H1 (cell line): ENCODE measurements around the gene DYTN. TPM values are rescaled to one million over a fixed set of nuclear protein-coding genes. Genes with fewer than 3 reads are reported as not detected.
A peak's percentile ranks its signal among the peaks of the same experiment; 100 is the strongest.

ENCODE experiments used
- CTCF ChIA-PET: fragments of 300-600 bp; sonication (Branson Sonifier 250); formaldehyde crosslinking; loops from one replicate; lab custom pipeline; 2021; ENCODE audit not compliant: partially characterized antibody; lab: Charles Lee
- POLR2A ChIA-PET: fragments of 300-600 bp; sonication (Branson Sonifier 250); formaldehyde crosslinking; loops from one replicate; lab custom pipeline; 2021; ENCODE audit warnings: inconsistent platforms; ENCODE audit not compliant: partially characterized antibody; lab: Charles Lee
- DNase-seq, 2 experiments: peaks; one replicate each; pipeline versions ENCODE4 v3.0.0 to v3.0.0-alpha.2; 2010 to 2022; ENCODE audit warnings: low spot score in 2 of 2, low read depth in 1 of 2, mixed read lengths in 1 of 2
- FAIRE-seq: peaks from 2 replicates; lab custom pipeline; 2011; peaks lifted over from hg19 to GRCh38; lab: Jason Lieb, UNC
- H2AFZ ChIP-seq: 2 replicates; pipeline ENCODE4 v1.8.1; 2012; ENCODE audit warnings: low read length, inconsistent platforms
- H2AK5ac ChIP-seq: 2 replicates; pipeline ENCODE4 v1.6.1; 2013; ENCODE audit warnings: low read depth, low read length
- H2BK120ac ChIP-seq: replicated peaks from 2 replicates; pipeline ENCODE3; 2013; ENCODE audit warnings: low read depth, low read length, inconsistent platforms
- H2BK12ac ChIP-seq: 2 replicates; pipeline ENCODE4 v1.6.1; 2013; ENCODE audit warnings: low read depth, low read length
- H2BK15ac ChIP-seq: 2 replicates; pipeline ENCODE4 v1.6.1; 2013; ENCODE audit warnings: low read length
- H2BK20ac ChIP-seq: 2 replicates; pipeline ENCODE4 v1.6.1; 2013; ENCODE audit warnings: low read length
- H2BK5ac ChIP-seq: 2 replicates; pipeline ENCODE4 v1.6.1; 2013; ENCODE audit warnings: low read depth, low read length
- H3K14ac ChIP-seq: 2 replicates; pipeline ENCODE4 v1.6.1; 2013; ENCODE audit warnings: inconsistent platforms; ENCODE audit not compliant: insufficient read length
- H3K18ac ChIP-seq: 2 replicates; pipeline ENCODE4 v1.6.1; 2013; ENCODE audit warnings: low read length; ENCODE audit errors: extremely low read depth
- H3K23ac ChIP-seq: 2 replicates; pipeline ENCODE4 v1.6.1; 2013; ENCODE audit warnings: inconsistent platforms; ENCODE audit not compliant: insufficient read length
- H3K23me2 ChIP-seq: 2 replicates; pipeline ENCODE4 v1.6.1; 2013; ENCODE audit warnings: low read depth, low read length
- H3K27ac ChIP-seq: 2 replicates; pipeline ENCODE4 v1.6.1; 2011; ENCODE audit warnings: low read depth, low read length, inconsistent platforms
- H3K27me3 ChIP-seq, 4 experiments: replicated peaks in 1 of 4; 1 replicate in 1 of 4; 2 replicates in 3 of 4; pipeline versions ENCODE4 v1.6.1 to v1.8.1; 2011 to 2013; ENCODE audit warnings: low read length in 3 of 4, mild to moderate bottlenecking in 3 of 4, inconsistent platforms in 2 of 4, mixed read lengths in 2 of 4, moderate library complexity in 1 of 4; ENCODE audit not compliant: control insufficient read depth in 3 of 4, insufficient read depth in 3 of 4; ENCODE audit errors: extremely low read depth in 1 of 4
- H3K36me3 ChIP-seq, 4 experiments: 2 replicates each; pipeline versions ENCODE4 v1.6.1 to v1.8.1; 2011 to 2013; ENCODE audit warnings: mild to moderate bottlenecking in 4 of 4, low read length in 3 of 4, moderate library complexity in 2 of 4, control low read depth in 1 of 4, inconsistent platforms in 1 of 4; ENCODE audit not compliant: insufficient read depth in 4 of 4, control insufficient read depth in 2 of 4
- H3K4ac ChIP-seq: replicated peaks from 2 replicates; pipeline ENCODE3; 2013; ENCODE audit warnings: low read length, low read depth, mixed read lengths, inconsistent platforms; ENCODE audit not compliant: insufficient read length
- H3K4me1 ChIP-seq, 4 experiments: replicated peaks in 1 of 4; 1 replicate in 1 of 4; 2 replicates in 3 of 4; pipeline versions ENCODE4 v1.6.1 to v1.8.1; 2011 to 2013; ENCODE audit warnings: low read length in 3 of 4, inconsistent platforms in 2 of 4, mixed read lengths in 1 of 4; ENCODE audit not compliant: insufficient read depth in 4 of 4, control insufficient read depth in 3 of 4
- H3K4me2 ChIP-seq, 2 experiments: 2 replicates each; pipeline versions ENCODE4 v1.6.1 to v1.8.1; 2011 to 2013; ENCODE audit warnings: low read depth in 2 of 2, low read length in 2 of 2, control low read depth in 1 of 2, inconsistent platforms in 1 of 2, mild to moderate bottlenecking in 1 of 2; ENCODE audit not compliant: insufficient read depth in 1 of 2
- H3K4me3 ChIP-seq, 4 experiments: fragments of 200-600, 300-600 bp in 1 of 4; sonication (generic), shearing (Covaris generic), sonication (Bioruptor Twin) in 1 of 4; 2 replicates each; pipeline versions ENCODE4 v1.5.1 to v1.8.1; 2011 to 2016; ENCODE audit warnings: low read length in 4 of 4, low read depth in 3 of 4, control low read depth in 2 of 4, inconsistent platforms in 2 of 4, mild to moderate bottlenecking in 2 of 4, mixed read lengths in 1 of 4, moderate library complexity in 1 of 4; ENCODE audit not compliant: insufficient read depth in 2 of 4; ENCODE audit errors: extremely low read depth in 1 of 4
- H3K56ac ChIP-seq: replicated peaks from 2 replicates; pipeline ENCODE3; 2013; ENCODE audit warnings: low read depth, mild to moderate bottlenecking, mixed read lengths, low read length, inconsistent platforms; ENCODE audit not compliant: insufficient read length
- H3K79me1 ChIP-seq: 2 replicates; pipeline ENCODE4 v1.6.1; 2013; ENCODE audit warnings: low read depth, low read length, control low read depth
- H3K79me2 ChIP-seq, 2 experiments: 2 replicates each; pipeline versions ENCODE4 v1.6.1 to v1.8.1; 2012 to 2013; ENCODE audit warnings: low read length in 2 of 2, mild to moderate bottlenecking in 2 of 2, inconsistent platforms in 1 of 2; ENCODE audit not compliant: insufficient read depth in 2 of 2, control insufficient read depth in 1 of 2
- H3K9ac ChIP-seq, 4 experiments: replicated peaks in 1 of 4; 1 replicate in 1 of 4; 2 replicates in 3 of 4; pipeline versions ENCODE4 v1.6.1 to v1.8.1; 2011 to 2013; ENCODE audit warnings: low read depth in 3 of 4, low read length in 3 of 4, control low read depth in 2 of 4, mild to moderate bottlenecking in 2 of 4, moderate library complexity in 2 of 4, inconsistent platforms in 1 of 4; ENCODE audit errors: extremely low read depth in 1 of 4
- H3K9me3 ChIP-seq, 2 experiments: 2 replicates each; pipeline versions ENCODE4 v1.6.1 to v1.8.1; 2012 to 2013; ENCODE audit warnings: mild to moderate bottlenecking in 2 of 2, moderate library complexity in 2 of 2, control low read depth in 1 of 2, inconsistent platforms in 1 of 2, low read depth in 1 of 2, low read length in 1 of 2, mixed read lengths in 1 of 2; ENCODE audit not compliant: insufficient read depth in 2 of 2
- H4K20me1 ChIP-seq, 2 experiments: replicated peaks in 1 of 2; 2 replicates each; pipeline versions ENCODE3 to v1.8.1; 2011 to 2013; ENCODE audit warnings: inconsistent platforms in 2 of 2, low read length in 2 of 2, mild to moderate bottlenecking in 1 of 2; ENCODE audit not compliant: insufficient read depth in 2 of 2, control insufficient read depth in 1 of 2
- H4K5ac ChIP-seq: 2 replicates; pipeline ENCODE4 v1.6.1; 2013; ENCODE audit warnings: low read length, low read depth, mixed read lengths, inconsistent platforms; ENCODE audit not compliant: insufficient read length
- H4K8ac ChIP-seq: 2 replicates; pipeline ENCODE4 v1.8.0; 2013; ENCODE audit warnings: mild to moderate bottlenecking, moderate library complexity, low read length, inconsistent platforms; ENCODE audit not compliant: insufficient read depth; ENCODE audit errors: extremely low read depth
- H4K91ac ChIP-seq: replicated peaks from 2 replicates; pipeline ENCODE3; 2013; ENCODE audit warnings: low read length, mixed read lengths, inconsistent platforms; ENCODE audit not compliant: insufficient read length
- E2F6 ChIP-seq: IDR thresholded peaks from 2 replicates; pipeline ENCODE4 v1.6.1; 2012; ENCODE audit warnings: inconsistent platforms
- MAFK ChIP-seq: IDR thresholded peaks from 2 replicates; pipeline ENCODE4 v1.6.1; 2012; ENCODE audit warnings: low read depth, mild to moderate bottlenecking, improper control_type of control experiment, low read length
- RAD21 ChIP-seq, 2 experiments: IDR thresholded peaks in 1 of 2; conservative IDR thresholded peaks in 1 of 2; 2 replicates each; pipeline ENCODE4 v1.6.1; 2011; ENCODE audit warnings: low read depth in 2 of 2, low read length in 2 of 2, improper control_type of control experiment in 1 of 2, inconsistent platforms in 1 of 2, mild to moderate bottlenecking in 1 of 2, moderate library complexity in 1 of 2
- TEAD4 ChIP-seq: IDR thresholded peaks from 2 replicates; pipeline ENCODE4 v1.6.1; 2012; ENCODE audit warnings: low read depth, low read length, inconsistent platforms, mixed read lengths
- USF2 ChIP-seq: IDR thresholded peaks from 2 replicates; pipeline ENCODE4 v1.6.1; 2011; ENCODE audit warnings: low read length, improper control_type of control experiment
- WGBS, 2 experiments: shearing (Covaris generic) in 1 of 2; methylation state at CpG; one replicate each; pipeline versions ENCODE4 v1.1.6 to v1.1.7; 2013 to 2015; ENCODE audit warnings: low lambda C conversion rate in 2 of 2, mixed read lengths in 2 of 2, inconsistent platforms in 1 of 2, low coverage in 1 of 2, missing lambda C conversion rate in 1 of 2; ENCODE audit not compliant: insufficient replicate concordance in 2 of 2, insufficient coverage in 1 of 2, insufficient read length in 1 of 2; ENCODE audit errors: extremely low coverage in 1 of 2, missing lambda C conversion rate in 1 of 2; 5-methylcytosine and 5-hydroxymethylcytosine counted together
- polyA plus RNA-seq, 7 experiments: library from polyadenylated mRNA; depleted of rRNA in 3 of 7; stranded (reverse) in 5 of 7; unstranded in 2 of 7; fragments of >200 nt in 5 of 7; fragments of 200-250 nt in 2 of 7; gene quantifications; 1 replicate in 5 of 7; 2 replicates in 1 of 7; 4 replicates in 1 of 7; pipeline versions ENCODE4 v1.2.1 to v1.2.3, GENCODE V29; 2011 to 2013; ENCODE audit warnings: missing spikeins in 2 of 7, mixed read lengths in 2 of 7
- total RNA-seq: library from RNA; stranded (reverse); fragmentation: NEBNext Ultra II Directional; extraction: Animal tissue kit (Norgen Biotek cat#: 25700); gene quantifications from 2 replicates; pipeline ENCODE4 v1.2.1, GENCODE V29; 2021

DYTN gene
- total and polyA plus RNA-seq, 2 of the 8 experiments (the other 6 are each of a cell fraction or from before 2014, with no cell fraction given): not detected

- no peak overlapping the region for H3K23ac ChIP-seq
- no peaks in the 10 kb centered on the region for H3K9me3 ChIP-seq
- H3K23me2 ChIP-seq: no peaks in the 10 kb centered on the region; the same call in 1 of the 2 replicates
- no peak overlapping the region for H3K4me3 ChIP-seq
- no peaks in the 10 kb centered on the region for H3K79me1 ChIP-seq
- no peak overlapping the region for H2BK20ac ChIP-seq
- no peak overlapping the region for H3K4me2 ChIP-seq
- H3K27ac ChIP-seq: no peak overlapping the region
- H3K4me1 ChIP-seq: no peaks in the 10 kb centered on the region
- H3K27me3 ChIP-seq: no peaks in the 10 kb centered on the region
- H3K56ac ChIP-seq: no peak overlapping the region
- no peak overlapping the region for H4K91ac ChIP-seq
- no peak overlapping the region for H2BK5ac ChIP-seq
- H2BK12ac ChIP-seq: no peak overlapping the region
- no peak overlapping the region for H4K8ac ChIP-seq
- POLR2A ChIA-PET: no interaction called here
- CTCF ChIA-PET: interaction anchor here (2.4 to 6.6 kb wide), 2 partner anchors 10 to 88 kb away, joined by 9 to 78 read pairs; no protein-coding TSS in a partner anchor
- H2BK120ac ChIP-seq: no peak overlapping the region
- H3K36me3 ChIP-seq: no peaks in the 10 kb centered on the region
- no peak overlapping the region for H3K4ac ChIP-seq
- H4K20me1 ChIP-seq: no peaks in the 10 kb centered on the region
- no peak overlapping the region for H2AK5ac ChIP-seq
- H3K18ac ChIP-seq: no peak overlapping the region
- no peak overlapping the region for H4K5ac ChIP-seq
- FAIRE-seq (peak; percentile 100), DNase-seq (peak; percentile 7 to 50)
- no peak overlapping the region for H2BK15ac ChIP-seq
- H3K9ac ChIP-seq: no peak overlapping the region
- H2AFZ ChIP-seq: no peak overlapping the region
- H3K79me2 ChIP-seq: no peaks in the 10 kb centered on the region
- 46% methylated on average over 5 of the region's 5 CpGs; no CpG with 5 or more reads in 1 of the 2 experiments for WGBS, 2 experiments
- no peak overlapping the region for H3K14ac ChIP-seq
- TF ChIP-seq E2F6: no peak
- TF ChIP-seq USF2: no peak
- TF ChIP-seq MAFK: no peak
- TF ChIP-seq RAD21 (IDR thresholded peaks at IDR 0.05 in 1 of 2, conservative IDR thresholded peaks at IDR 0.05 in 1 of 2; ENCODE audit: low read depth in 2 of 2, low read length in 2 of 2): peak; percentile 90 to 96
- TF ChIP-seq TEAD4: no peak
Observed at GRCh38 chr2:206693399-206694137, 24.6 kb downstream of the DYTN start.
